ENCODE data around the gene SYF2. TPM values are rescaled to one million over a fixed set of nuclear protein-coding genes. Genes with fewer than 3 reads are reported as not detected.

Gene SYF2
- polyA plus RNA-seq, 1 of the 3 experiments (the other 2 are of a cell fraction), result 31.1 TPM

GRCh38 chr1:25184001-25184762 lies 48.1 kb downstream of the SYF2 start (continued):
- TF ChIP-seq MAX (IDR thresholded peaks at IDR 0.05; ENCODE audit: low read depth) (no peak), POLR2AphosphoS5 (IDR thresholded peaks at IDR 0.05; ENCODE audit: low read depth, low read length) (no peak)

GRCh38 chr1:25183126-25183980 lies 48.9 kb downstream of the SYF2 start:
- no peak overlapping the region for H2AFZ ChIP-seq (ENCODE audit: low read depth)
- H3F3A ChIP-seq (replicated peaks; ENCODE audit: insufficient read depth), result no peaks in the 10 kb centered on the region
- WGBS (ENCODE audit: low lambda C conversion rate), result 83% methylated on average over 21 of the region's 21 CpGs
- ChIA-PET CTCF (interaction anchor here (0.7 to 1.5 kb wide), 2 partner anchors 21 to 251 kb away, joined by 3 to 4 read pairs; no protein-coding TSS in a partner anchor), POLR2A (no interaction called here)
- no peaks in the 10 kb centered on the region for H3K27me3 ChIP-seq (ENCODE audit: insufficient read depth)
- no peaks in the 10 kb centered on the region for H3K9me2 ChIP-seq
- H3K4me1 ChIP-seq (ENCODE audit: control insufficient read depth in 1 of 2, insufficient read depth in 2 of 2, low read depth in 1 of 2, low read length in 1 of 2), result no peaks in the 10 kb centered on the region
- DNase-seq, result no peak
- no peaks in the 10 kb centered on the region for H3K9me3 ChIP-seq
- H3K36me3 ChIP-seq (replicated peaks in 1 of 2; ENCODE audit: control insufficient read depth in 1 of 2, insufficient read depth in 2 of 2, low read length in 1 of 2), result no peaks in the 10 kb centered on the region
- no peak overlapping the region for H3K9ac ChIP-seq
- no peak overlapping the region for H3K27ac ChIP-seq (ENCODE audit: low read depth in 2 of 2, low read length in 1 of 2)
- H3K4me3 ChIP-seq (ENCODE audit: low read depth in 2 of 2, low read length in 1 of 2), result no peak overlapping the region
- H3K4me2 ChIP-seq, result no peak overlapping the region
- H4K20me1 ChIP-seq (ENCODE audit: insufficient read depth), result no peaks in the 10 kb centered on the region
- no peaks in the 10 kb centered on the region for H3K79me2 ChIP-seq (ENCODE audit: insufficient read depth)
- TF ChIP-seq PBX3 (IDR thresholded peaks at IDR 0.05) (no peak), CTCF (IDR thresholded peaks at IDR 0.05) (no peak), EZH2phosphoT487 (IDR thresholded peaks at IDR 0.05; ENCODE audit: borderline replicate concordance, low read depth) (no peak), MEF2A (IDR thresholded peaks at IDR 0.05; ENCODE audit: borderline replicate concordance, low read depth) (no peak), TEAD4 (IDR thresholded peaks at IDR 0.05; ENCODE audit: borderline replicate concordance, insufficient read depth) (no peak), RAD21 (IDR thresholded peaks at IDR 0.05; ENCODE audit: low read length) (no peak), RFX5 (IDR thresholded peaks at IDR 0.05; ENCODE audit: low read length) (no peak), TAF1 (IDR thresholded peaks at IDR 0.05; ENCODE audit: borderline replicate concordance, low read depth, low read length) (no peak), POLR2AphosphoS5 (IDR thresholded peaks at IDR 0.05; ENCODE audit: low read depth, low read length) (no peak), NRF1 (IDR thresholded peaks at IDR 0.05; ENCODE audit: low read depth, low read length) (no peak), USF2 (IDR thresholded peaks at IDR 0.05; ENCODE audit: borderline replicate concordance, low read depth, low read length) (no peak), SMC3 (IDR thresholded peaks at IDR 0.05; ENCODE audit: low read depth, low read length) (no peak), RCOR1 (IDR thresholded peaks at IDR 0.05; ENCODE audit: low read length) (no peak), FOXM1 (IDR thresholded peaks at IDR 0.05; ENCODE audit: low read depth) (no peak), SIN3A (IDR thresholded peaks at IDR 0.05; ENCODE audit: borderline replicate concordance, low read depth, low read length) (no peak), ZBTB33 (IDR thresholded peaks at IDR 0.05; ENCODE audit: borderline replicate concordance, low read depth) (no peak), CHD2 (IDR thresholded peaks at IDR 0.05; ENCODE audit: low read length, partially characterized antibody) (no peak)
